B cell (primary cell): Measurements from ENCODE around the gene NPBWR2. TPM values are rescaled to one million over a fixed set of nuclear protein-coding genes. Genes with fewer than 3 reads are reported as not detected.

Experiments
- ATAC-seq: fragments of 200-7000 bp; cut with Tn5 transposase; one replicate; pipeline ENCODE4 v1.10.0; 2021; ENCODE audit warnings: low read depth, mild to moderate bottlenecking, moderate number of reproducible peaks, moderate library complexity
- CTCF ChIA-PET: fragments of 350-600 bp; sonication (Branson Sonifier 250); formaldehyde crosslinking; loops from one replicate; lab custom pipeline; 2021; ENCODE audit warnings: antibody characterized with exemption, inconsistent platforms; lab: Charles Lee
- POLR2A ChIA-PET: fragments of 350-600 bp; sonication (Branson Sonifier 250); formaldehyde crosslinking; loops from one replicate; lab custom pipeline; 2021; ENCODE audit warnings: antibody characterized with exemption; lab: Charles Lee
- DNase-seq: peaks from one replicate; pipeline ENCODE4 v3.0.0; 2013
- H2AFZ ChIP-seq: 2 replicates; pipeline ENCODE4 v1.6.1; 2012; ENCODE audit warnings: mild to moderate bottlenecking, low read depth, low read length; ENCODE audit not compliant: insufficient read depth, poor library complexity, severe bottlenecking
- H3K27ac ChIP-seq, 2 donors: 1 replicate in 1 of 2; 2 replicates in 1 of 2; pipeline ENCODE4 v1.5.1; 2012 to 2013; ENCODE audit warnings: low read length in 2 of 2, mild to moderate bottlenecking in 2 of 2, moderate library complexity in 1 of 2
- H3K27me3 ChIP-seq, 4 experiments: fragments of 200-600 bp in 1 of 4; sonication (generic) in 1 of 4; replicated peaks in 1 of 4; 1 replicate in 2 of 4; 2 replicates in 2 of 4; pipeline versions ENCODE4 v1.6.1 to v1.7.0; 2013 to 2016; ENCODE audit warnings: low read length in 3 of 4, mild to moderate bottlenecking in 2 of 4, mixed read lengths in 1 of 4, moderate library complexity in 1 of 4; ENCODE audit not compliant: insufficient read depth in 4 of 4, control insufficient read depth in 3 of 4; ENCODE audit errors: control extremely low read depth in 1 of 4
- H3K36me3 ChIP-seq, 2 experiments: replicated peaks in 1 of 2; 1 replicate in 1 of 2; 2 replicates in 1 of 2; pipeline versions ENCODE4 v1.6.1 to v1.7.1; 2013; ENCODE audit warnings: low read length in 1 of 2; ENCODE audit not compliant: insufficient read depth in 2 of 2, control insufficient read depth in 1 of 2; ENCODE audit errors: control extremely low read depth in 1 of 2, extremely low read depth in 1 of 2
- H3K4me1 ChIP-seq, 2 donors: fragments of 200-600 bp in 1 of 2; sonication (generic) in 1 of 2; 1 replicate in 1 of 2; 2 replicates in 1 of 2; pipeline versions ENCODE4 v1.5.1 to v1.6.1; 2013 to 2017; ENCODE audit warnings: low read length in 2 of 2; ENCODE audit not compliant: control insufficient read depth in 2 of 2, insufficient read depth in 2 of 2
- H3K4me2 ChIP-seq: replicated peaks from 2 replicates; pipeline ENCODE3; 2012; ENCODE audit warnings: mild to moderate bottlenecking, low read depth, low read length; ENCODE audit not compliant: poor library complexity, severe bottlenecking
- H3K4me3 ChIP-seq, 5 experiments: fragments of 200-600 bp in 1 of 5; sonication (generic) in 1 of 5; 1 replicate in 3 of 5; 2 replicates in 2 of 5; pipeline versions ENCODE4 v1.5.1 to v1.7.0; 2011 to 2016; ENCODE audit warnings: low read length in 4 of 5, mild to moderate bottlenecking in 4 of 5, low read depth in 2 of 5, control low read depth in 1 of 5, moderate library complexity in 1 of 5; ENCODE audit not compliant: insufficient read depth in 1 of 5; ENCODE audit errors: control extremely low read depth in 1 of 5, extremely low read depth in 1 of 5
- H3K79me2 ChIP-seq: fragments of 200-600 bp; sonication (generic); one replicate; pipeline ENCODE4 v1.6.0; 2016; ENCODE audit warnings: low read length; ENCODE audit not compliant: control insufficient read depth, insufficient read depth
- H3K9ac ChIP-seq: fragments of 200-600 bp; sonication (generic); 2 replicates; pipeline ENCODE4 v1.6.1; 2017; ENCODE audit warnings: mild to moderate bottlenecking, low read length, moderate library complexity
- H3K9me3 ChIP-seq, 3 donors: one replicate each; pipeline versions ENCODE4 v1.6.1 to v1.7.1; 2013; ENCODE audit warnings: low read length in 2 of 3; ENCODE audit not compliant: control insufficient read depth in 2 of 3, insufficient read depth in 1 of 3; ENCODE audit errors: control extremely low read depth in 1 of 3
- H4K20me1 ChIP-seq: 2 replicates; pipeline ENCODE4 v1.6.0; 2012; ENCODE audit warnings: mild to moderate bottlenecking, low read length; ENCODE audit not compliant: insufficient read depth, control insufficient read depth, poor library complexity, severe bottlenecking
- H3K27ac Mint-ChIP-seq: one replicate; pipeline ENCODE4 v1.8.0; 2021; ENCODE audit warnings: mixed read lengths
- H3K27me3 Mint-ChIP-seq: one replicate; pipeline ENCODE4 v1.8.0; 2021; ENCODE audit warnings: mixed read lengths
- H3K4me1 Mint-ChIP-seq: one replicate; pipeline ENCODE4 v1.8.0; 2021; ENCODE audit warnings: mixed read lengths
- H3K4me3 Mint-ChIP-seq: one replicate; pipeline ENCODE4 v1.8.0; 2021; ENCODE audit warnings: mixed read lengths
- H3K9me3 Mint-ChIP-seq: one replicate; pipeline ENCODE4 v1.8.0; 2022; ENCODE audit warnings: mixed read lengths; ENCODE audit not compliant: insufficient read depth
- EZH2 ChIP-seq: IDR thresholded peaks from 2 replicates; pipeline ENCODE4 v1.6.1; 2012; ENCODE audit warnings: borderline replicate concordance, low read depth, mild to moderate bottlenecking, moderate library complexity, low read length; ENCODE audit not compliant: insufficient read depth, poor library complexity, severe bottlenecking
- WGBS: methylation state at CpG from one replicate; pipeline ENCODE4 v1.1.5; 2013; ENCODE audit warnings: missing lambda C conversion rate; ENCODE audit not compliant: insufficient coverage; 5-methylcytosine and 5-hydroxymethylcytosine counted together
- intact Hi-C: fragments of 100-400 bp; cut with micrococcal nuclease; formaldehyde crosslinking; loops from one replicate; pipeline ENCODE4 v1.10.0; 2022
- polyA plus RNA-seq: library from polyadenylated mRNA; depleted of rRNA; stranded (reverse); fragments of >200 nt; gene quantifications from 2 replicates; pipeline ENCODE4 v1.2.3, GENCODE V29; 2012
- total RNA-seq, 2 donors: library from RNA; stranded (reverse); fragments of 120-200 nt in 1 of 2; gene quantifications; 1 replicate in 1 of 2; 2 replicates in 1 of 2; pipeline versions ENCODE4 v1.2.3 to v1.2.4, GENCODE V29; 2013 to 2022
- TF ChIP-seq, protein P1 (sequence below): fragments of 200-600 bp; IDR thresholded peaks from one replicate; pipeline ENCODE4 v1.8.0; 2022; ENCODE audit warnings: antibody characterized with exemption, mild to moderate bottlenecking

The NPBWR2 gene
- total and polyA plus RNA-seq, 2 donors (not counting 1 experiment from before 2014, with no cell fraction given): 0.21 TPM; not detected in 1

DNA sequence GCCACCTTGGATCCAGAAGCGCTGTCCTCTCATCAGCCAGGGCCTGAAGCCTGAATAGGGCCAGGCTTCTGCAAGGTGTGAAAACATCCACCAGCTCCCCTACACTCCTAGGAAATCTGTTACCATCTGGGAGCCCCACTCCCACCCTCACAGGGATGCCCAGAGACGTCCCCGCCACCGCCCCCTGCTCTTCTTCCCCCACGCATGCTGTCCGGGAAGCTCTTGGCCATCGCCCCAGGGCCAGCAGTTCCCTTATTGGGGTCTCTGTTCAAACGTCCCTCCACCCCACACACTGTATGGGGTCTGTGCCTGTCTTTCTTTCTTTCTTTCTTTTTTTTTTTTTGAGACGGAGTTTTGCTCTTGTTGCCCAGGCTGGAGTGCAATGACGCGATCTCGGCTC, 31.8 kb downstream of the NPBWR2 start:
- Histone ChIP-seq H3K27me3 (no peaks in the 10 kb centered on the region), H3K79me2 (peaks cover 20% of the 10 kb centered on the region), H3K9ac (no peak overlapping the region), H3K27ac (peak overlapping the region in 1 of 2 donors; percentile 9), H3K9me3 (no peaks in the 10 kb centered on the region), H4K20me1 (peaks cover 70% of the 10 kb centered on the region), H3K4me2 (no peak overlapping the region), H3K4me3 (no peak overlapping the region), H3K4me1 (peaks cover 21 to 70% of the 10 kb centered on the region in 2 donors), H2AFZ (no peak overlapping the region), H3K36me3 (peaks cover 0 to 48% of the 10 kb centered on the region in 2 experiments)
- ChIA-PET POLR2A (interaction anchor here (0.5 to 5.5 kb wide), 3 partner anchors 10 to 1231 kb away, joined by 3 to 55 read pairs (median 24); no protein-coding TSS in a partner anchor), CTCF (interaction anchor here (0.7 to 11.8 kb wide), 3 partner anchors 36 to 578 kb away, joined by 4 to 220 read pairs (median 65); no protein-coding TSS in a partner anchor)
- Mint-ChIP-seq H3K27ac (peak overlapping the region; percentile 72), H3K27me3 (no peaks in the 10 kb centered on the region), H3K9me3 (no peaks in the 10 kb centered on the region), H3K4me1 (peaks cover 54% of the 10 kb centered on the region), H3K4me3 (no peak overlapping the region)
- TF ChIP-seq EZH2: no peak
- TF ChIP-seq, protein P1, sequence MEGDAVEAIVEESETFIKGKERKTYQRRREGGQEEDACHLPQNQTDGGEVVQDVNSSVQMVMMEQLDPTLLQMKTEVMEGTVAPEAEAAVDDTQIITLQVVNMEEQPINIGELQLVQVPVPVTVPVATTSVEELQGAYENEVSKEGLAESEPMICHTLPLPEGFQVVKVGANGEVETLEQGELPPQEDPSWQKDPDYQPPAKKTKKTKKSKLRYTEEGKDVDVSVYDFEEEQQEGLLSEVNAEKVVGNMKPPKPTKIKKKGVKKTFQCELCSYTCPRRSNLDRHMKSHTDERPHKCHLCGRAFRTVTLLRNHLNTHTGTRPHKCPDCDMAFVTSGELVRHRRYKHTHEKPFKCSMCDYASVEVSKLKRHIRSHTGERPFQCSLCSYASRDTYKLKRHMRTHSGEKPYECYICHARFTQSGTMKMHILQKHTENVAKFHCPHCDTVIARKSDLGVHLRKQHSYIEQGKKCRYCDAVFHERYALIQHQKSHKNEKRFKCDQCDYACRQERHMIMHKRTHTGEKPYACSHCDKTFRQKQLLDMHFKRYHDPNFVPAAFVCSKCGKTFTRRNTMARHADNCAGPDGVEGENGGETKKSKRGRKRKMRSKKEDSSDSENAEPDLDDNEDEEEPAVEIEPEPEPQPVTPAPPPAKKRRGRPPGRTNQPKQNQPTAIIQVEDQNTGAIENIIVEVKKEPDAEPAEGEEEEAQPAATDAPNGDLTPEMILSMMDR: no peak
- ATAC-seq: no peak
- 95% methylated on average over 8 of the region's 12 CpGs for WGBS
- intact Hi-C loops: loop anchor here (5.0 kb wide), 2 partner anchors 118 to 182 kb away; partner anchors contain the start of genes PCMTD2 and UCKL1
- DNase-seq: no peak

DNA sequence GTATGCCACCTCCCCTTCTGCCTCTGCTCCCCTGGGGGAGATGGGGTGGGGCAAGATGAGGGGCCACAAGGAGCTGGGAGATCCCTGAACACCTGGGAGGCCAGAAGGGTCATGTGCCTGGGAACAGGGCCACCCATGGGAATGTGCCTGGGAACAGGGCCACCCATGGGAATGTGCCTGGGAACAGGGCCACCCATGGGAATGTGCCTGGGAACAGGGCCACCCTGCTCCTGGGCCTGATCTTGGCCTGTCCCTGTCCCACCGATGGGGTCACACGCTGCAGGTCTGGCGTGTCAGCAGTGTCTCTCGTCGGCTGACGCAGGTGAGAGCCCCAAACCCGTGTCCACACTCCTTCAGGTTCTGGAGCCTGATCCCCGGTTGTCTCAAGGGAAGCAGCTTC, 32.4 kb downstream of the NPBWR2 start:
- 95% methylated on average over 8 of the region's 8 CpGs for WGBS
- H3K27me3 ChIP-seq: no peaks in the 10 kb centered on the region
- peaks cover 0 to 48% of the 10 kb centered on the region in 2 experiments for H3K36me3 ChIP-seq
- H2AFZ ChIP-seq: no peak overlapping the region
- no peak overlapping the region for H3K4me3 Mint-ChIP-seq
- ChIA-PET CTCF (interaction anchor here (0.6 to 8.2 kb wide), 2 partner anchors 35 to 332 kb away, joined by 3 to 65 read pairs; no protein-coding TSS in a partner anchor), POLR2A (interaction anchor here (0.5 to 0.7 kb wide), 3 partner anchors 12 to 1230 kb away, joined by 3 to 4 read pairs (median 3); no protein-coding TSS in a partner anchor)
- H3K9me3 Mint-ChIP-seq: no peaks in the 10 kb centered on the region
- H3K9me3 ChIP-seq: no peaks in the 10 kb centered on the region
- peak overlapping the region in 1 of 2 donors; percentile 9 for H3K27ac ChIP-seq
- intact Hi-C loops: loop anchor here (5.0 kb wide), 2 partner anchors 118 to 182 kb away; partner anchors contain the start of genes PCMTD2 and UCKL1
- no peak for ATAC-seq
- no peaks in the 10 kb centered on the region for H3K27me3 Mint-ChIP-seq
- peaks cover 19 to 70% of the 10 kb centered on the region in 2 donors for H3K4me1 ChIP-seq
- H3K9ac ChIP-seq: no peak overlapping the region
- peaks cover 71% of the 10 kb centered on the region for H4K20me1 ChIP-seq
- peaks cover 52% of the 10 kb centered on the region for H3K4me1 Mint-ChIP-seq
- H3K27ac Mint-ChIP-seq: peak overlapping the region; percentile 72
- no peak overlapping the region for H3K4me2 ChIP-seq
- TF ChIP-seq, protein P1: no peak
- no peak for TF ChIP-seq EZH2
- DNase-seq: no peak
- H3K79me2 ChIP-seq: peaks cover 25% of the 10 kb centered on the region
- no peak overlapping the region for H3K4me3 ChIP-seq
